GM10847 (cell line): ENCODE results near the gene NTF3.

ENCODE experiments used
- POLR2A ChIP-seq: IDR thresholded peaks from 2 replicates; pipeline ENCODE4 v1.6.1; 2011; ENCODE audit not compliant: insufficient read length; ENCODE audit errors: extremely low read depth

NTF3 gene

GRCh38 chr12:5487076-5487475, 55.2 kb downstream of the NTF3 start:
- no peak for TF ChIP-seq POLR2A

- no peak for TF ChIP-seq POLR2A
Observed at GRCh38 chr12:5487948-5488625, 56.2 kb downstream of the NTF3 start.

- no peak for TF ChIP-seq POLR2A
Observed at GRCh38 chr12:5488626-5488955, 56.7 kb downstream of the NTF3 start.

GRCh38 chr12:5489017-5489416, 57.1 kb downstream of the NTF3 start:
- TF ChIP-seq POLR2A: no peak

GRCh38 chr12:5489760-5490406, 58.0 kb downstream of the NTF3 start:
- no peak for TF ChIP-seq POLR2A

GRCh38 chr12:5492562-5492961, 60.7 kb downstream of the NTF3 start:
- no peak for TF ChIP-seq POLR2A

GRCh38 chr12:5493018-5493417, 61.1 kb downstream of the NTF3 start:
- TF ChIP-seq POLR2A: no peak

- TF ChIP-seq POLR2A: no peak
Observed at GRCh38 chr12:5494343-5494742, 62.4 kb downstream of the NTF3 start.

- no peak for TF ChIP-seq POLR2A
Observed at GRCh38 chr12:5497329-5498053, 65.6 kb downstream of the NTF3 start.

- no peak for TF ChIP-seq POLR2A
Observed at GRCh38 chr12:5498076-5498475, 66.2 kb downstream of the NTF3 start.

GRCh38 chr12:5498806-5499205, 66.9 kb downstream of the NTF3 start:
- no peak for TF ChIP-seq POLR2A

- no peak for TF ChIP-seq POLR2A
Observed at GRCh38 chr12:5499566-5500330, 67.8 kb downstream of the NTF3 start.

- TF ChIP-seq POLR2A: no peak
Observed at GRCh38 chr12:5500331-5500659, 68.4 kb downstream of the NTF3 start.

GRCh38 chr12:5503774-5504173, 71.9 kb downstream of the NTF3 start:
- no peak for TF ChIP-seq POLR2A

GRCh38 chr12:5505116-5505515, 73.2 kb downstream of the NTF3 start:
- no peak for TF ChIP-seq POLR2A

GRCh38 chr12:5505751-5506150, 73.8 kb downstream of the NTF3 start:
- TF ChIP-seq POLR2A: no peak
